Adrenal gland (tissue), 5 donors: ENCODE data around the gene FOSB.

Experiments
- CTCF ChIP-seq, 6 experiments: fragments of 450-650 bp in 4 of 6; fragments of 200-600 bp in 2 of 6; sonication (generic) in 1 of 6; IDR thresholded peaks; 1 replicate in 5 of 6; 2 replicates in 1 of 6; pipeline versions ENCODE4 v1.5.1 to v1.8.0; 2016 to 2021; ENCODE audit warnings: antibody characterized with exemption in 6 of 6, mild to moderate bottlenecking in 2 of 6, moderate library complexity in 1 of 6
- POLR2A ChIP-seq, 2 donors: fragments of 450-650 bp; IDR thresholded peaks; one replicate each; pipeline ENCODE4 v1.6.1; 2017; ENCODE audit warnings: antibody characterized with exemption in 2 of 2, mild to moderate bottlenecking in 2 of 2, moderate library complexity in 1 of 2
- donor health status: DM: no; HTN: no; CAD: no.

- TF ChIP-seq CTCF (IDR thresholded peaks at IDR 0.05): no peak
- TF ChIP-seq POLR2A (IDR thresholded peaks at IDR 0.05): no peak
Measured at GRCh38 chr19:45420356-45420755, 47.4 kb upstream of the FOSB start.
